GM21526 (cell line): ENCODE data around the gene GLRX.
A peak's percentile ranks its signal among the peaks of the same experiment; 100 is the strongest.

Experiments used
- ATAC-seq: cut with Tn5 transposase; IDR thresholded peaks from one replicate; pipeline ENCODE4 v1.9.1; 2021; ENCODE audit warnings: moderate library complexity; ENCODE audit not compliant: unreplicated experiment, low FRiP score

GLRX gene

DNA sequence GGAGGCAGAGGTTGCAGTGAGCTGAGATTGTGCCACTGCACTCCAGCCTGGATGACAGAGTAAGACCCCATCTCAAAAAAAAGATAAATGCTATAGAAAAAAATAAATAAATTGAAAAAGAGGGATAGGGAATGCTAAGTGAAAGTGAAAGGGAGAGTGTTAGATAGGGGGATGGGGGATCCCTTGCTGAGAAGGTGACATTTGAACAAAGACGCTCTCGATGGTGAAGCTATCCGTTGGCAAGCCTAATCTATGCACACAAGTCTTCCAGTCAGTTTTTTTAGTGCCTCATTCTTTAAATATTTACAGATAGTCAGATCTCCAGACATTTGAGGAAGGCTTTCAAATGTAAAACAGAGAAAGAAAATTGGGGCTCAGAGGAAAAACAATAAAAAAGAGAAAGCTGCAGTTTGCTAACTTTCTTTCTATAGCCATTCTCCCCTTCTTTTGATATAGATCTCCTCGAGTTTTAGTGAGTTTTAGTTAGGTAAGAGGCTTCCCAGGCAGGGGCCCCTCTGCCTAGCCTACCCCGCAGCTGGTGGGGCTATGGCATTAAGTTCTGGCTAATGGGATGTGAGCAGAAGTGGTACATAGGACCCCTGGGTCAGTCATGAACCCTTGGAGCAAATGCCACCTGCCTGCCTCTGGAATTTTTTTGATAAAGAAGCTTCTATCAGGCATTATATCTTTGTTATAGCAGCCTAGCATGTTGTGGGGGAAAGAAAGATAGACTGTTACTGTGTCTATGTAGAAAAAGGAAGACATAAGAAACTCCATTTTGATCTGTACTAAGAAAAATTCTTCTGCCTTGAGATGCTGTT lies 12.0 kb downstream of the GLRX start:
- ATAC-seq, result no peak

DNA sequence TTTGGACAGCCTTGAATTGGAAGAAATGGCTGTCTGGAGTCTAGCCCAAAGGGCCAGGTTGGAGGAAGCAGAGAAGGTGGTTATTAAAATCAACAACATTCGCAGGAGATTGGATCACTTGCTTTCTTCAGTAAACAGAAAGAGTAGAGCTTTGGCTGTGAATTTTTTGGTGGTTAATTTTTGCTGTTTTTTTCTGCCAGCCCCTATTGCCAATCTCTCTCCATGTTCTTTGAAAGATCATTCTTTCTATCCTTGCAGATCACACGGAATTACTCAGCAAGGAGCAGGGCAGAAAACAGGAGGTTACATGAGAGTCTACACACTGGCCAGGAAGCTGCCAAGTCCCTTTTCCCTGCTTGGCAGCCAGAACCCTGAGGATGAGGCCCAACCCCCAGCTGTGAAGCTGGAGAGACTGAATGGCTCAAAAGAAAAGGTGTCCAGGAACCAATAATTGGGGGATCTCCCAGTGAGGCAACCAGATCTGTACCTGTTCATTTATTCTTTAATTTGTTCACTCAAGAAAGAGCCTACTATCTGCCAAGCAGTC lies 13.0 kb downstream of the GLRX start:
- no peak for ATAC-seq

DNA sequence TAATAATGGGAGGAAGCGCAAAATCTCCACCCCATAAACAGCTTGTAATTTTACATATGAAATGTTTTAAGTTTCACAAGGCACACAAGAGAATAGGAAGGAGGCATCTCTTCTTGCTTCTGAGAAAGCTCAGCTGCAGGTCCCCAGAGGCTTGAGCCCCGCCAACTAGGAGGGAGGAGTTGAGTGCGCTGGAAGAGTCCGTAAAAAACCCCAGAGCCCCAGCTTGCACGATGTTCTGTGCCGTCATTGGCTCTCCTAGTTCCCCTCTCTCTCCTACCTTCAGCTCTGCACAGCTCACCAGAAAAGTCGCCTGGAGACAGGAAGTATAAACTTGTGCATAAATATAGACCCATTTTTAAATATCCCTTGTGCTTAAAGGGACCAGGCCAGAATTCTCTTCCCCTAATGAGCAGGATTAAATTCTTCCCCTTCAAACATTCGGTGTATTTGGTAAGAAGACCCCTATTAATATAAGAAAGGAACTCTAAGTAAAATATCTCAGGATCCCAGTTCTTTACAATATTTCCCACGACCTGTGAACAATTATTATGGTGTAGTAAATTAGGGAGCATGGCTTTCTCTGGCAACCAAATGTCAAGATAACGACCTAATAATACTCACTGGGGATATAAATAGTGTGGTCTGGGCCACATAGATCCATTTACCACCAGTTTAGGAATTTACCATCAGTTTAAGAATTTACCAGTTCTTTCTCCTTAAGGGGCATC lies 13.7 kb downstream of the GLRX start:
- peak; percentile 100 for ATAC-seq

DNA sequence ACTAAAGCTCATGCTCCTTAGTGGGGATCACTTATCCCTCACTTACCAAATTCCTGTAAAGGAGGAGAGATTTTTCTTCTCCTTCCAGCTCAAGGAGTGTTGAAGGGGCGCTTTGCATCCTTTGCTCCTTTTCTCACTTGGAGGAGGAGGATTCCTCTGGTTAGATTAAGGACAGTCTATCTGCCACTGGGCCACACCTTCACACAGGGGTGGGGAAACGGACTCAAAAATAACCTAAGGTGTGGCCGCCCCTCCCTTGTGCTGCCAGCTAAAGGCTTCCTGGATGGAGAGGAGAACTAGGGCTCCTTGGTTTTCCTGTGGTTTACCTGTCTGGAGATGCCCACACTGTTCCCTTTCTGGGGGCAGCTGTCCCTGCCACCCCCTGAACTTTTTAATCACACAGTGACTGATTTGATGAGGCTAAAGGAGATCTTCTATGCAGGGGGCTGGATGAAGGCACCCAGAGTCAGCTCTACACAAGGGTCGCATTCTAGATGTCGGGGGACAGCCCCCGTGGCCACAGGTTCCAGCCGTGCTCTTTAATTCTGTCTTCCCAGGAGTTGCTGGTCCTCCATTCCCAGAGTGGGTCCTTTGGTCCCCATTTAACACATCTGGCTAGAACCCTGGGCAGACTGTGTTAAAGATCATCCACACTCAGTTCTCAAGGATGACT lies 14.4 kb downstream of the GLRX start:
- peak; percentile 1 for ATAC-seq

DNA sequence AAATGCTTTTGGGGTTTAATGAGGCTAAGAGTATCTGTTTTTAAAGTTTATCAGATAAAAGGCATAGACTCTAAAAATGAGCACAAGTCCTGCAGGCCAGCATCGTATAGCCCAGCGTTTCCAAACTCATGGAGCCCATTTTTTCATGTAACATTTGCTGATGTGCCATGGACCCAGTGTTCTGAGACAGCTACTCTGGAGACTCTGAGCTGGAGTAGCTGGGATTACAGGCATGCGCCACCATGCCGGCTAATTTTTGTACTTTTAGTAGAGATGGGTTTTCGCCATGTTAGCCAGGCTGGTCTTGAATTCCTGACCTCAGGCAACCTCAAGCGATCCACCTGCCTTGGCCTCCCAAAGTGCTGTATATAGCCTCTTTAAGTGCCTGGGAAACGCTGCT lies 15.8 kb downstream of the GLRX start:
- ATAC-seq, result no peak

DNA sequence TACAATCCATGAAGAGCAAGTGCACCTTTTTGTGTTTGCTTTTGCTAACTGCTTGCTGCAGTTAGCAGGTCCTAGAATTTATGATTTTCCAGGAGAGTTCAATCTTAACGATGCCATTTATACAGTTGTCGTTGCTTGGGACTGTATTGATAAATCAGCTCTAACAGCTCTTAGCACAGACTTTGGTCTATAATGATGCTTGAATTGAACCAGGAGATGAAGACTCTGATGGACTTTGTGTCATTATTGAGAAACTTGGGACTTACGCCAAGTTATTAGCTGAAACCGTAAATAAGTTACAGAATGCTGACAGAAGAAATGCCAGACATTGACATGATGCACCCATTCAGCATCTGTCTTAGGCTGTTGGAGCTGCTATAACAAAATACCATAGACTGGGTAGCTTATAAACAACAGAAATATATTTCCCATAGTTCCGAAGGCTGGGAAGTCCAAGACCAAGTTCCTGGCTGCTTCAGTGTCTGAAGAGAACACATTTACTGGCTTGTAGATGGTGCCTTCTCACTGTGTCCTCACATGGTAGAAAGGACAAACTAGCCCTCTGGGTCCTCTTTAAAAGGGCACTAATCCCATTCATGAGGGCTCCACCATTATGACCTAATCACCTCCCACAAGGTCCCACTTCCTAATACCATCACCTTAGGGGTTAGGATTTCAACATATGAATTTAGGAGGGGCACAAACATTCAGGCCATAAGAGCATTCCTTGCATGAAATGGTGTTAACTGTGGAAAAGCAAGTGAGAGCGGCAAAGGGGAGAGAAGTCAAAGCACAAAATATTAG lies 17.6 kb downstream of the GLRX start:
- ATAC-seq, result no peak

DNA sequence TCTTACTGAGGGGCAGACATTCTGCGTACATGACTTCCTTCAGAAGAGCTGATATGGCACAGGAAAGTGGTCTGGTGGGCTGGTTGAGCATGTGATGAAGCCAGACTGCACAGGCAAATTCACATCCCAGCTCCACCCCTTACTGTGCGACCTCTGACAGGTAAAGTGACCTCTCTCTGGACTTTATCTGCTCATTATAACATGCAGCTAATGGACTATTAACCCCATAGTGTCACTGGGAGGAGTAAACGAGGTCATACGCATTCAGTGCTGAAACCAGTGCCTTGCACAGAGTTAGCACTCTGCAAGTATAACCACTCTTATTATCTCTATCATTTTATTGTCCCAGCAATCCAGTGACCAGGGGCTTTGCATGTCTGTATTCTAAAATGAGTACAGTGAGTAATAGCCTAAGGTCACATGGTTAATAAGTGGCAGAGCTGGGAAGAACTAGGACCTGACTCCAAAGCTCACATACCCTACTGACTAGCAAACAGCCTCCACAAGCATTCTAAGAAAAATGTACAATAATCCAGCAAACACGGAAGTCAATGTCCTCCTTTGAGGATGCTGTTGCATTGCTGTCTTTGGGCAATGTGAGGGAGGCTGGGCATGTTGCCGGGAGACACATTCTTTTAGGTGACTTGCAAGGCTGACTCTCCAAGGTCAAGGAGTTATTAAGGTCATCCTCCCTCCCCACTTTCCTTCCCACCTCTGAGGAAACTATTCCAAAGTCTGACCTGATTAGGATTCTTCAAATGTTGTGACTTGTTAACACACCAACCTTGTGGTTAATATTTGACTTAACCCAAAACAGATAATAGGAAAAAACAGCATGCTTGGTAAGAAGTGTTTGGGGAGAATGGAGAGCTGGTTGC lies 19.0 kb downstream of the GLRX start:
- no peak for ATAC-seq

DNA sequence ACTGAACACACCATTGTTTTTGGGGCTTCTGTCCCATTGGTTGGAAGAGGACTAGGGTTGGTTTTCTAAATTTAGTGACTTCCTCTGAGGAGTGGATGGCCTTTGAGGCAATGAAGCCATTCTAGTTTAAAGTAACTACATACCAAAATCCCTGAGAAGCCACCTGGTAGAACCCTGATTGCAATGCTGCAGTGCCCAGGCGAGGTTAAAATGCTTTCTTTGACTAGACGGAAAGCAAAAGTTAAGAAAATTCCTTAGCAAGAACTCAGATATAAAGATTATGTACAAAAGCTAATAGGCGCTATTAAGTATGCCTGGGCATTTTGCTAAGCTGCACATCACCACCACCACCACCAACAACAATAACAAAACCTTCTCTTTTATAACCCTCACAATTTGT lies 20.6 kb downstream of the GLRX start:
- no peak for ATAC-seq

DNA sequence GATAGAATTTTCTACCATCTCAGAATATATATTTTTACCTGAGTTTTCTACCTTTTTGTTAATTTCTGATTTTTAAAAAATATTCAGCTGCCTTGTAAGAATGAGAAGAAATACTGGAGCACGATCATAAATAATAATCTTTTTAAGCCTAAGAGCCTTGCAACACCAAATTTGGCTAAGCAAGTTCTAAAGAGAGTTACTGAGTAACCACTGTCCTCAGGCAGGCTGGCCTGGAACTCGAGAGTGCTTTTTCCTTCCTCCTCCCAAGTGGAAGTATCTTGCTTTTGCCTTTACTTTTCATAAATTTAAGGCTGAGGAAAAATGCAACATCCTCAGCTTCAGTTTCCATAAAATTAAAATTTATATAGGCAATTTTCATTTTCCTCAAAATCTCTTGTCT lies 21.0 kb downstream of the GLRX start:
- no peak for ATAC-seq

DNA sequence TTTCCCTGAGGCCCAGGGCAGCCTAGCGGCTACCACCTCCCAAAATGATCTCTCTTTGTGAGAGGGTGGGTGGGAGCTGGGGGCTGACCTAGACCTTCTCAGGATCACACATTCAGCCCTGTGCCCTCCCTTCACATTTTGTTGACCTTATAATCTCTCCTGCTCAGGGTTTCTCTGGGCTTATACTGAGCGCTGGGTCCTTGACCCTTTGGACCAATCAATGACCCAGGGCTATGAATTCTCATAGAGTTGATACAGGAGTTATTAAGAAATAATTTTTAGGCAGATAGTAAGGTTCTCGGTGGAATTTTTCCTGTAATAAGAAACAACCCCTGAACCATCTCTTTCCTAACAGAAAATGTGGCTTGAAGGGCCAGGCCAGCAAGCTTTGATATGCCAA lies 22.0 kb downstream of the GLRX start:
- ATAC-seq, result no peak

DNA sequence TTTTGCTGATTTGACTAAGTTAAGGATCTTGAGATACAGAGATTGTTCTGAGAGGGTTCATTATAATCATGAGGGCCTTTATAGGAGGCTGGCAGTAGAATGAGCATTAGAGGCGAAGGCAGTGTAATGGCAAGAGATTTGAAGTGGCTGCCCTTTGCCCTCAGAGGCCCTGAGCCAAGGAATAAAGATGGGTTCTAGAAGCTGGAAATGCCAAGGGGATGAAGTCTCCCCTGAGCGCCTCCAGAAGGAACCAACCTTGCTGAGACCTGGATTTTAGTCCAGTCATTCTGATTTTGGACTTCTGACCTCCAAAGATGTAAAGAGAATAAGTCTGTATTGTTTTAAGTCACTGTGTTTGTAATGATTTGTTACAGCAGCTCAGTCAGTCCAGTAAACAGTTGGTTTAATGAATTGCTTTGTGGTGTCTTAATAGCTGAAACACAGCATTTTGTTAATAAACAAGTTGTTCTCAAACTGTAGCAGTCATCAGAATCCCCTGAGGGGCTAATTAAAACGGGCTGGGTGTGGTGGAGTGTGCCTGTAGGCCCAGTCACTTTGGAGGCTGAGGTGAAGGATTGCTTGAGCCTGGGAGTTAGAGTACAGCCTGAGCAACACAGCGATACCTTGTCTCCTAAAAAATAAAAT lies 23.2 kb downstream of the GLRX start:
- ATAC-seq, result no peak

DNA sequence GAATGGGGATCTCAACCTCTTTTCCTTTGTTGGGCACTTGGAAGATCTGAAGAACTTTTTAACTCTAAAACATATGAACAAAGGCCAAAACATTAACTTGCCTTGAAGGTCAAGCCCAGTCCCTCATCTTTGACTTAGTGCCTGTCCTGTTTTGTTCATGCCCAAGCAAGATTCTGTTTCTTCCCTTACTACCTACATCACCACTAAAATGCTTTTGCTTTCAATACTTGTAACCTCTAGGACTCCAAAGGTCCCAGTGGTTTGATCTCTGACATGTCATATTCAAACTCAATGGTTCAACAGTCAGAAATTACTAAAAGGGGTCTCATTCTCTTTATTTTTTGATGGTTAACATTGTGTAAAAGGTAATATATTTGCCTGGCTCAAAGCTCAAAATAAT lies 24.0 kb downstream of the GLRX start:
- no peak for ATAC-seq

DNA sequence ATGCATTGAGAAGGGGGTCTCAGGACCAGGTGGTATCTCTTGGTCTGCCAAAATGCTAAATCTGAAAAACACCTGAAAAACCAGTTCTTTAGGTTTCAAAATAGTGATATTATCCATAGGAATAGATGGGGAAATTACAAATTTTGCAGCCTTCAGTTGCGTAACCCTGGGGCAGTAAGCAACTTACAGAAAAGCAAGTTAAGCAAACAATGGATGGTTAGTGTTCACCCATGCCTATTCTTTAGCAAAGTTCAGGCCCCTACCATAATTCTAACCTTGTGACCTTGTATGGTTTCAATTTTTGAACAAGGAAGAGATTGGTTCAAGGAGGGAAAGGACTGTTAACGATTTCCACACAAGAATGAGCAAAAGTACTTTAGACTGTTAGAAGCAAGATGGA lies 24.5 kb downstream of the GLRX start:
- ATAC-seq, result no peak

DNA sequence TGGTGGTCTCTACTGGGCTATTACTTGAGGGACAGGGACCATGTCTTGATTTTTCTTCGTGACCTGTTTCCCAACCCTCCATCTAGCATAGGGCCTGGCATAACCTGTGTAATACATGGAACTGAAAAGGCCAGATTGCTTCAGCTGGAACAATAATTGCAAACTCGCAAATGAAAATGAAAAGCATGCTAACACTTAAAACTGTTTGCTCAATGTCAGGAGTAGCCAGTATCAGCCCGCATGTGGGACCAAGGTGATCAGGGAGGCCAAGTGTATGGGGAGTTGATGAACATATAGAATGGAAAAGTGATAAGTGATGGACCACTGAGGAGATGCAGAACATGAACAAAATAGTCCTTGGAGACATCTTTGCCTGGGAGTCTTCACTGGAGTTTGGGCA lies 25.2 kb downstream of the GLRX start:
- ATAC-seq, result no peak

DNA sequence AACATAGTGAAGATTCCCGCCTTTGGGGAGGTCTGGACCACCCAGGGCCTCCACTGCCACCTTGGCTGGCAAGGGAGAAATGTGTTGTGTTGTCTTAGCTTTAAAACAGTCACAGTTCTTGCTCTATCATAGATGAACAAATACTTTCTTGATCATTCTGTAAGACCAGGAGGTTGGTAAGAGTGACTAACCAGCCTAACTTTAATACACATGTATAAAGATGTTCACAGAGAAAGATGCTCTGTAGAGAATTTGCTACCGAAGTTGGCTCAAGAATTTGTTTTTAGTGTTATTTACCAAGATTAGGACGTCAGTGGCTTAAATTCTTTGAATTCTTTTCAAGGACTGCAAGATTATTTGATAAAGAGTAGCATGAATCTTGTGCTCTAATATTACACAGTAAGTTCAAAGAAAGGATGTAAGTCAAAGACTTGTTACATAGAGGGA lies 28.4 kb downstream of the GLRX start:
- no peak for ATAC-seq

DNA sequence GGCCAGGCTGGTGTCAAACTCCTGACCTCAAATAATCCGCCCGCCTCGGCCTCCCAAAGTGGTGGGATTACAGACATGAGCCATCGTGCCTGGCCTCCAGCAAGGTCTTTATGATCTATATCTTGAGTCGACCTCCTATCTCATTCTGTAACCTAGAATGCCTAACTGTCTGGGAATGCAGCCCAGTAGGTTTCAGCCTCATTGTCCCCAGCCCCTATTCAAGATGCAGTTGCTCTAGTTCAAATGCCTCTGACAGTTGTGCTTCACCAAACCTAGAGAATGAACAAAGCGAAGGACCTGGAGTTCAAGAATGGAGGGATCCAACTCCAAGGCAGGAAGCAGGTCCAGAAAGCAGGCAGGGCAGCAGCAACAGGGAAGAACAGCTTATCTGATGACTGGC lies 30.8 kb downstream of the GLRX start:
- no peak for ATAC-seq

DNA sequence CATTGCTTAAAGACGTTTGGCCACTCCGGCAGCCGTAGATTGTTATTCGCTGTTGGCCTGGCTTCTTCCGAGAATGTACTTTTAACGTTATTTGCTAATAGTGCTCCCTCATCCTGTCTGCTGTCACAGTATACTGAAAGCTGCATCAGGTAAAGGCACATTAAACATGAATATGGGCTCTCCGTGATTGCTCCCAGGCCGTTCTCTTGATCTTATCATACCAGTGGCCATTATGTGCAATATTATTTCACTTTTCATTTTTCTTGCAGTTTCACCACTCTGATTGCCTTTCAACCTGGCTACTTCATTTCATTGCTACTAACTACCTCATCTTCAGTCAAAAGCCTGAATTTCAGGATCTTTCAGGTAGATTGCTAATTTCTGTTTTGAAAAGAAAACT lies 34.0 kb downstream of the GLRX start:
- no peak for ATAC-seq

DNA sequence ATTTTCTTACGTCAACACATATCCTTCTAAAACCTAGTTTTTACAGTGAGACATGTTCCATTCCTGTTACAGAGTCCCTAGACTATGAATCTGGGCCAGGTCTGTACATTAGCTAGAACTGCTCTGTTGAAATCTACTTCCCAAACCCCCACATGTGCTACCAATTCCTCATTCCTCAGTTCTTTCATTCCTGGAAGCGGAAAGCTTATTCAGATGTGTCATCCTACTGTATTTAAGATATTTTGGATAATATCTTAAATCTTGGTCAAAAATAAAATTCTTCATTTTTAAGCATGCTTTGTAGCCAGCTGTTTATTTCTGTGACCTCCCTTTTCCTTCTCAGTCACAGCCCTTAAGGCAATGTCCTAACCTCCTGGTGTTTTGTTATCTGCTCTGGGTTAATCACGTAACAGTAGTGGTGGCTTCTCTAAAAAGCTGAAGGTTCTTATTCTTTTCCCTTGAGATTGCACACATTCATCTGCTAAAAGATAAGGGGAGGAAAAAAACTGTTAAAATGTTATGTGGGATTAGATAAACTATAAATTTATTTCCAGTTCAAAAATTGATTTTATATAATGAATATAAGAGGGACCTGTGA lies 35.6 kb downstream of the GLRX start:
- ATAC-seq, result no peak
